AG09319 (cell line): Measurements from ENCODE around the gene PARVA.

Experiments used
- DNase-seq: peaks from one replicate; pipeline ENCODE4 v3.0.0-alpha.2; 2010; ENCODE audit warnings: low read depth; ENCODE audit errors: extremely low read depth
- TF ChIP-seq, protein P1 (sequence below): IDR thresholded peaks from 2 replicates; pipeline ENCODE4 v1.5.1; 2011; ENCODE audit warnings: low read depth, mild to moderate bottlenecking, inconsistent platforms, low read length, moderate library complexity

PARVA gene

GRCh38 chr11:12415342-12415966 lies 38.1 kb downstream of the PARVA start:
- no peak for DNase-seq
- TF ChIP-seq, protein P1, sequence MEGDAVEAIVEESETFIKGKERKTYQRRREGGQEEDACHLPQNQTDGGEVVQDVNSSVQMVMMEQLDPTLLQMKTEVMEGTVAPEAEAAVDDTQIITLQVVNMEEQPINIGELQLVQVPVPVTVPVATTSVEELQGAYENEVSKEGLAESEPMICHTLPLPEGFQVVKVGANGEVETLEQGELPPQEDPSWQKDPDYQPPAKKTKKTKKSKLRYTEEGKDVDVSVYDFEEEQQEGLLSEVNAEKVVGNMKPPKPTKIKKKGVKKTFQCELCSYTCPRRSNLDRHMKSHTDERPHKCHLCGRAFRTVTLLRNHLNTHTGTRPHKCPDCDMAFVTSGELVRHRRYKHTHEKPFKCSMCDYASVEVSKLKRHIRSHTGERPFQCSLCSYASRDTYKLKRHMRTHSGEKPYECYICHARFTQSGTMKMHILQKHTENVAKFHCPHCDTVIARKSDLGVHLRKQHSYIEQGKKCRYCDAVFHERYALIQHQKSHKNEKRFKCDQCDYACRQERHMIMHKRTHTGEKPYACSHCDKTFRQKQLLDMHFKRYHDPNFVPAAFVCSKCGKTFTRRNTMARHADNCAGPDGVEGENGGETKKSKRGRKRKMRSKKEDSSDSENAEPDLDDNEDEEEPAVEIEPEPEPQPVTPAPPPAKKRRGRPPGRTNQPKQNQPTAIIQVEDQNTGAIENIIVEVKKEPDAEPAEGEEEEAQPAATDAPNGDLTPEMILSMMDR = no peak

- TF ChIP-seq, protein P1 = no peak
- DNase-seq = no peak
These were observed 39.2 kb downstream of the PARVA start for GRCh38 chr11:12416552-12416951.

DNA sequence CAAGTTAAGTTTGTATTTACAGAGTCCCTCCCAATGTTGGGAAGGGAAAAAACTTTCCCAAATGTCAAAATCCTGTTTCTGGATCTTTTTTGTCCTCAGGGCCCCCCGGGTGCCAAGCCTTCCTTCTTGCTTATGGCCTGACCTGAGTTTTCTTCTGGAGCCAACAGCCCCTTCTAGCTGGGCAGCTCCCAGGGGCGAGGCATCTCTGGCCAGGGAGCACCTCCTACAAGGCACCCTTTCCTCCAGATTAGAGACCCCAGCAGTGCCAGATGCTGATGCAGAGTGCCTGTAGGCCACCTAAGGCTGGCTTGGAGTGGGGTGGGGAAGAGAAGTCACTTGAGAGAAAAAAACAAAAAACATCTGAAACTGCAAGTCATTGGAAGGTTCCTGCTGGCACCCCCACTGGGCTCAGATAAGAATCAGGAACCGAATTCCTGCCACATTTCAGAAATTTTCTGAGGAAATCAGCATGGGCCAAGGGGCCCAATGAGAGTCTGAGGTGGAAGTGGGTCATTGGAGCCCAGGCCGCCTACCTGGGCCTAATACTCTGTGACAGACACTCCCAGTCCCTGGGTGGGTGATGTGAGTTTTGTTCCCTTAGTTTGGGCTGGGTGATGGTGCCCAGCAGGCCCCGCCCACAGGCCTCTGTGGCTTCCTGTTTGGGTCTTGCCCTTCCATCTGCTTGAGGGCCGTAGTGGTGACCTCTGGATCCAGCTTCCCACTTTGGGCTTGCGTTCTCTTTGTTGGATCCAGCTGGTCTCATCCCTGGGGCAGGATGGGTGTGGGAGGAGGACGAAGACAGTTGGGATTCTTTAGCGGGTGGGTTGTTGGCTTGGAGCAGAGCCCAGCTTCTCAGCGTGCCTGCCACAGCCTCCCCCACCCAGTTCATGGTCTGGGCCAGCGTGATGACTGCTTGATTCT lies 40.6 kb downstream of the PARVA start:
- TF ChIP-seq, protein P1 = no peak
- DNase-seq = no peak

GRCh38 chr11:12420040-12420439 lies 42.7 kb downstream of the PARVA start:
- TF ChIP-seq, protein P1 = no peak
- no peak for DNase-seq

GRCh38 chr11:12420706-12421105 lies 43.3 kb downstream of the PARVA start:
- TF ChIP-seq, protein P1 = no peak

DNA sequence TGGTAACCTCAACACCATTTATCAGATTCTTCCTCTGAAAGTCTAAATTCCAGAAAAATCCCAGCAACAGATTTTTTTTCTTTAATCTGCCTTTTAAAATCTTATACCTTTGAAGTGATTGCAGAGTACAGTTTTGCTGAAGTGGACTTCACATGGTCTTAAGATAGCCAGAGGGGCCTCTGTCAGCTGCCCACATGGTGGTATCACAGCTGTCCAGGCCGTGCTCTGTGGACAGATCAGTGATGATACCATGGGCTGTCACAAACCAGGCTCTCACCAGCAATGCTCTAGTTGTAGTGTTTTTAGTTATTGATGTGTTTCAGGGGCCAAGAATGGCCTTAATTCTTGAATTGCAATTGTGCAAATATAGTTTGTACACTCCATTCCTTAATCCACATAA lies 44.0 kb downstream of the PARVA start:
- DNase-seq = no peak
- TF ChIP-seq, protein P1 = no peak

More at GRCh38 chr11:12420706-12421105, 43.3 kb downstream of the PARVA start:
- DNase-seq = no peak

- no peak for DNase-seq
- TF ChIP-seq, protein P1 = no peak
These were observed 48.8 kb downstream of the PARVA start for GRCh38 chr11:12426176-12426575.
